Measurements from ENCODE around the gene CCR8.

CCR8 gene

GRCh38 chr3:39358333-39358732 is 28.8 kb downstream of the CCR8 start:
- no peaks in the 10 kb centered on the region for H3K79me2 ChIP-seq (ENCODE audit: low read length)
- DNase-seq = no peak
- H3K27me3 ChIP-seq (replicated peaks; ENCODE audit: insufficient read depth, low read length) = no peaks in the 10 kb centered on the region
- no peak overlapping the region for H3K4me2 ChIP-seq (ENCODE audit: low read depth, low read length)
- no peaks in the 10 kb centered on the region for H4K20me1 ChIP-seq (ENCODE audit: insufficient read depth, low read length)
- H3F3A ChIP-seq (ENCODE audit: insufficient read depth, low read length) = no peaks in the 10 kb centered on the region
- no peaks in the 10 kb centered on the region for H3K4me1 ChIP-seq (ENCODE audit: low read length)
- no peak overlapping the region for H2AFZ ChIP-seq (ENCODE audit: low read length)
- no peak overlapping the region for H3K9ac ChIP-seq (ENCODE audit: low read length)
- H3K36me3 ChIP-seq (replicated peaks; ENCODE audit: insufficient read depth, low read length) = no peaks in the 10 kb centered on the region
- no peak for TF ChIP-seq EZH2 (optimal IDR thresholded peaks at IDR 0.05; ENCODE audit: low read depth, low read length)
- TF ChIP-seq EZH2phosphoT487 (IDR thresholded peaks at IDR 0.05; ENCODE audit: low read length) = no peak
- no peak for TF ChIP-seq CTCF (IDR thresholded peaks at IDR 0.05; ENCODE audit: low read length)
- no peak overlapping the region for H3K4me3 ChIP-seq (ENCODE audit: low read length)
- H3K9me3 ChIP-seq (replicated peaks; ENCODE audit: insufficient read depth, low read length) = no peaks in the 10 kb centered on the region
- no peak overlapping the region for H3K27ac ChIP-seq (ENCODE audit: low read length)
- no peaks in the 10 kb centered on the region for H3K9me2 ChIP-seq (replicated peaks; ENCODE audit: insufficient read depth, low read length)

- Histone ChIP-seq H3K36me3 (replicated peaks; ENCODE audit: insufficient read depth, low read length) (no peaks in the 10 kb centered on the region), H3F3A (ENCODE audit: insufficient read depth, low read length) (no peaks in the 10 kb centered on the region), H3K9me3 (replicated peaks; ENCODE audit: insufficient read depth, low read length) (no peaks in the 10 kb centered on the region), H3K27ac (ENCODE audit: low read length) (no peak overlapping the region), H3K4me3 (ENCODE audit: low read length) (no peak overlapping the region), H3K9me2 (replicated peaks; ENCODE audit: insufficient read depth, low read length) (no peaks in the 10 kb centered on the region), H3K79me2 (ENCODE audit: low read length) (no peaks in the 10 kb centered on the region), H3K27me3 (replicated peaks; ENCODE audit: insufficient read depth, low read length) (no peaks in the 10 kb centered on the region), H3K4me1 (ENCODE audit: low read length) (no peaks in the 10 kb centered on the region), H3K9ac (ENCODE audit: low read length) (no peak overlapping the region), H4K20me1 (ENCODE audit: insufficient read depth, low read length) (no peaks in the 10 kb centered on the region), H3K4me2 (ENCODE audit: low read depth, low read length) (no peak overlapping the region), H2AFZ (ENCODE audit: low read length) (no peak overlapping the region)
- no peak for DNase-seq
- TF ChIP-seq EZH2 (optimal IDR thresholded peaks at IDR 0.05; ENCODE audit: low read depth, low read length) = no peak
- no peak for TF ChIP-seq EZH2phosphoT487 (IDR thresholded peaks at IDR 0.05; ENCODE audit: low read length)
- no peak for TF ChIP-seq CTCF (IDR thresholded peaks at IDR 0.05; ENCODE audit: low read length)
Measured at GRCh38 chr3:39361252-39361927, 31.9 kb downstream of the CCR8 start.

- no peaks in the 10 kb centered on the region for H3K27me3 ChIP-seq (replicated peaks; ENCODE audit: insufficient read depth, low read length)
- H3K9me2 ChIP-seq (replicated peaks; ENCODE audit: insufficient read depth, low read length) = no peaks in the 10 kb centered on the region
- H3K4me1 ChIP-seq (ENCODE audit: low read length) = no peaks in the 10 kb centered on the region
- H2AFZ ChIP-seq (ENCODE audit: low read length) = no peak overlapping the region
- no peaks in the 10 kb centered on the region for H3K79me2 ChIP-seq (ENCODE audit: low read length)
- DNase-seq = no peak
- no peak overlapping the region for H3K4me2 ChIP-seq (ENCODE audit: low read depth, low read length)
- TF ChIP-seq CTCF (IDR thresholded peaks at IDR 0.05; ENCODE audit: low read length) = no peak
- no peak for TF ChIP-seq EZH2 (optimal IDR thresholded peaks at IDR 0.05; ENCODE audit: low read depth, low read length)
- TF ChIP-seq EZH2phosphoT487 (IDR thresholded peaks at IDR 0.05; ENCODE audit: low read length) = no peak
- no peaks in the 10 kb centered on the region for H3K36me3 ChIP-seq (replicated peaks; ENCODE audit: insufficient read depth, low read length)
- H3F3A ChIP-seq (ENCODE audit: insufficient read depth, low read length) = no peaks in the 10 kb centered on the region
- no peaks in the 10 kb centered on the region for H4K20me1 ChIP-seq (ENCODE audit: insufficient read depth, low read length)
- H3K27ac ChIP-seq (ENCODE audit: low read length) = no peak overlapping the region
- no peaks in the 10 kb centered on the region for H3K9me3 ChIP-seq (replicated peaks; ENCODE audit: insufficient read depth, low read length)
- no peak overlapping the region for H3K4me3 ChIP-seq (ENCODE audit: low read length)
- H3K9ac ChIP-seq (ENCODE audit: low read length) = no peak overlapping the region
Measured at GRCh38 chr3:39362192-39362591, 32.7 kb downstream of the CCR8 start.

Measured in MM.1S (cell line).